ENCODE data around the gene FOXO1.

FOXO1 gene

DNA sequence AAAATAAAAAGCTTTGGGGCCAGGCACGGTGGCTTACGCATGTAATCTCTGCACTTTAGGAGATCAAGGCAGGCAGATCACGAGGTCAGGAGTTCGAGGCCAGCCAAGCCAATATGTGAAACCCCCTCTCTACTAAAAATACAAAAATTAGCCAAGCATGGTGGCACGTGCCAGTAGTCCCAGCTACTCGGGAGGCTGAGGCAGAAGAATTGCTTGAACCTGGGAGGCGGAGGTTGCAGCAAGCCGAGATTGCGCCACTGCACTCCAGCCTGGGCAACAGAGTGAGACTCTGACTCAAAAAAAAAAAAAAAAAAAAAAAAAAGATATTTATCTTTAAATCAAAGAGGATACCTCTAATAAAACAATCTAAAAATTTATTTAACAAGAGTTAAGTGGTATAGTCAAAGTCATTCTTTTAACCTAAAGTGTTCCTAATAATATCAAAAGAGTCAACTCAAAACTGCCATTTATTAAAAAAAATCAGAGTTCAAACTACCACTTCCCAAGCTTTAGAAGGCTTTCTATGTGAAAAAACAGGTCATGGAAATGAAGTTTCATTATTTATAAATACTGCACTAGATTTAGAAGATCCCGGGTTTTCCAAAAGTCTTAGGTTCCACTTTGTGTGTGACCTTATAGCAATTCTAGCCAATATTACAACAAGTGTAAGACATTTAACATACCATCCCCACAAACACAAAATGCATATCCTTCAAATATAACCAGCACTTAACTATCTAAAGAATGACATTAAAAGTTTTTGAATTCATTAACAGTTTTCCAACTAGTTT is 4.4 kb downstream of the FOXO1 start:
- H4K20me1 ChIP-seq (ENCODE audit: insufficient read depth, low read length) = no peaks in the 10 kb centered on the region
- ATAC-seq (ENCODE audit: insufficient read depth, low read depth) (no peak), DNase-seq (no peak)
- no peak overlapping the region for H3K9ac ChIP-seq (ENCODE audit: low read depth, low read length)
- H3K79me2 ChIP-seq (ENCODE audit: insufficient read depth, low read length) = 0 out of 2 replicates have a peak, but pooled peaks cover 3% of the 10 kb centered on the region
- no peak overlapping the region for H3K4me2 ChIP-seq (ENCODE audit: insufficient read depth, low read length)
- no peak overlapping the region for H3K27ac ChIP-seq (ENCODE audit: low read length)
- H3K4me1 ChIP-seq (ENCODE audit: insufficient read depth, low read length) = peaks cover 12% of the 10 kb centered on the region
- no peak for TF ChIP-seq EZH2 (IDR thresholded peaks at IDR 0.05; ENCODE audit: borderline replicate concordance, low read depth, low read length, severe bottlenecking)
- H3K36me3 ChIP-seq (ENCODE audit: insufficient read depth, low read length) = no peaks in the 10 kb centered on the region
- H3K4me3 ChIP-seq (ENCODE audit: low read depth in 1 of 2, low read length in 2 of 2) = no peak overlapping the region
- no peaks in the 10 kb centered on the region for H3K9me3 ChIP-seq (ENCODE audit: insufficient read depth, low read length, severe bottlenecking)
- peaks cover 1% of the 10 kb centered on the region for H3K27me3 ChIP-seq (ENCODE audit: insufficient read depth, low read length, poor library complexity)
- H2AFZ ChIP-seq (ENCODE audit: low read depth, low read length) = no peak overlapping the region

DNA sequence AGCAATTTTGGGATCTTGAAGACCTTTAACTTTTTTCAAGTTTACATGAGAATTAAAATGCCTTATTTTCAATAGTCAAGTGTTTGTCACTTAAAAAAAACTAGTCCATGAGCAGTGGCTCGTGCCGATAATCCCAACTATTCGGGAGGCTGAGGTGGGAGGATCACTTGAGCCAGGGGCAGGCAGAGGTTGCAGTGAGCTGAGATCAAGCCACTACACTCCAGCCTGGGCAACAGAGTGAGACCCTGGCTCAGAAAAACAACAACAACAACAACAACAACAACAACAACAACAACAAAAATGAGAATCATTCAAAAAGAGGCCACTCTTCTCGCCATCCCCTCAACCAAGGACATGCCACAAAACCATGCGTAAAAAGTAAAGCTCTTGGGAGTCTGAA is 5.7 kb downstream of the FOXO1 start:
- ATAC-seq (ENCODE audit: insufficient read depth, low read depth) = no peak
- H3K4me2 ChIP-seq (ENCODE audit: insufficient read depth, low read length) = no peak overlapping the region
- TF ChIP-seq EZH2 (IDR thresholded peaks at IDR 0.05; ENCODE audit: borderline replicate concordance, low read depth, low read length, severe bottlenecking) = no peak
- TF ChIP-seq, protein P1, sequence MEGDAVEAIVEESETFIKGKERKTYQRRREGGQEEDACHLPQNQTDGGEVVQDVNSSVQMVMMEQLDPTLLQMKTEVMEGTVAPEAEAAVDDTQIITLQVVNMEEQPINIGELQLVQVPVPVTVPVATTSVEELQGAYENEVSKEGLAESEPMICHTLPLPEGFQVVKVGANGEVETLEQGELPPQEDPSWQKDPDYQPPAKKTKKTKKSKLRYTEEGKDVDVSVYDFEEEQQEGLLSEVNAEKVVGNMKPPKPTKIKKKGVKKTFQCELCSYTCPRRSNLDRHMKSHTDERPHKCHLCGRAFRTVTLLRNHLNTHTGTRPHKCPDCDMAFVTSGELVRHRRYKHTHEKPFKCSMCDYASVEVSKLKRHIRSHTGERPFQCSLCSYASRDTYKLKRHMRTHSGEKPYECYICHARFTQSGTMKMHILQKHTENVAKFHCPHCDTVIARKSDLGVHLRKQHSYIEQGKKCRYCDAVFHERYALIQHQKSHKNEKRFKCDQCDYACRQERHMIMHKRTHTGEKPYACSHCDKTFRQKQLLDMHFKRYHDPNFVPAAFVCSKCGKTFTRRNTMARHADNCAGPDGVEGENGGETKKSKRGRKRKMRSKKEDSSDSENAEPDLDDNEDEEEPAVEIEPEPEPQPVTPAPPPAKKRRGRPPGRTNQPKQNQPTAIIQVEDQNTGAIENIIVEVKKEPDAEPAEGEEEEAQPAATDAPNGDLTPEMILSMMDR (IDR thresholded peaks at IDR 0.05; ENCODE audit: borderline replicate concordance, extremely low read depth, low read length, poor library complexity, severe bottlenecking) = no peak
- peaks cover 6% of the 10 kb centered on the region for H3K4me1 ChIP-seq (ENCODE audit: insufficient read depth, low read length)
- no peak for DNase-seq
- no peaks in the 10 kb centered on the region for H3K9me3 ChIP-seq (ENCODE audit: insufficient read depth, low read length, severe bottlenecking)
- H3K27me3 ChIP-seq (ENCODE audit: insufficient read depth, low read length, poor library complexity) = no peaks in the 10 kb centered on the region
- H2AFZ ChIP-seq (ENCODE audit: low read depth, low read length) = no peak overlapping the region
- no peaks in the 10 kb centered on the region for H3K36me3 ChIP-seq (ENCODE audit: insufficient read depth, low read length)
- 0 out of 2 replicates have a peak, but pooled peaks cover 3% of the 10 kb centered on the region for H3K79me2 ChIP-seq (ENCODE audit: insufficient read depth, low read length)
- H3K4me3 ChIP-seq (ENCODE audit: low read depth in 1 of 2, low read length in 2 of 2) = no peak overlapping the region
- H3K9ac ChIP-seq (ENCODE audit: low read depth, low read length) = no peak overlapping the region
- no peak overlapping the region for H3K27ac ChIP-seq (ENCODE audit: low read length)
- H4K20me1 ChIP-seq (ENCODE audit: insufficient read depth, low read length) = no peaks in the 10 kb centered on the region

DNA sequence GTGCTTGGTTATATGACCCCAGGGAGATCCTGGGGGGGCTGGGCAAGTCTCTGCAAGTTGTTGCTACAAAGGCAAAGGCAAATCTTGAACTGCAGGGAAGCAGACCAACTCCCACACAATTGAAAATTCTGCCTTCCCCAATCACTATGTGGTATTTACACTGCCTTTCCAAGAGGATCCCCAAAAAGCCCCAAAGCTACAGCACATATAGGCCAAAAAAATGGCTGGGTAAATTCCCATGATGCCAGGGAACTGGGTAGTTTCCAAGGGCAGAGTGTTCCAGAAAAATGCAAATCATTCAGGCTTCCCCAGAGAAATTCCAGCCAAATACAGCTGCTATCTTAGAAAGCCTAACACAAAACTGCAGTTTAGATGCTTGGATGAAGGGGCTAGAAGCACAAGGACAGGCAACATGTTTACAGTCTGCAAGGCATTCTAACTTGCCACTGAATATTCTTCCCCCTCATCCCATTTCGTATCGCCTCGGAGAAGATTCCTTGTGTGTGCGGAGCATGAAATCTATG is 6.2 kb downstream of the FOXO1 start:
- Histone ChIP-seq H2AFZ (ENCODE audit: low read depth, low read length) (no peak overlapping the region), H3K27ac (ENCODE audit: low read length) (no peak overlapping the region), H3K4me1 (ENCODE audit: insufficient read depth, low read length) (peaks cover 2% of the 10 kb centered on the region), H3K4me3 (ENCODE audit: low read depth in 1 of 2, low read length in 2 of 2) (no peak overlapping the region), H3K27me3 (ENCODE audit: insufficient read depth, low read length, poor library complexity) (no peaks in the 10 kb centered on the region), H3K4me2 (ENCODE audit: insufficient read depth, low read length) (no peak overlapping the region), H3K79me2 (ENCODE audit: insufficient read depth, low read length) (0 out of 2 replicates have a peak, but pooled peaks cover under 1% of the 10 kb centered on the region), H3K9me3 (ENCODE audit: insufficient read depth, low read length, severe bottlenecking) (no peaks in the 10 kb centered on the region), H4K20me1 (ENCODE audit: insufficient read depth, low read length) (no peaks in the 10 kb centered on the region), H3K36me3 (ENCODE audit: insufficient read depth, low read length) (no peaks in the 10 kb centered on the region), H3K9ac (ENCODE audit: low read depth, low read length) (no peak overlapping the region)
- no peak for TF ChIP-seq EZH2 (IDR thresholded peaks at IDR 0.05; ENCODE audit: borderline replicate concordance, low read depth, low read length, severe bottlenecking)
- TF ChIP-seq, protein P1 (IDR thresholded peaks at IDR 0.05; ENCODE audit: borderline replicate concordance, extremely low read depth, low read length, poor library complexity, severe bottlenecking) = no peak
- DNase-seq (no peak), ATAC-seq (ENCODE audit: insufficient read depth, low read depth) (no peak)

DNA sequence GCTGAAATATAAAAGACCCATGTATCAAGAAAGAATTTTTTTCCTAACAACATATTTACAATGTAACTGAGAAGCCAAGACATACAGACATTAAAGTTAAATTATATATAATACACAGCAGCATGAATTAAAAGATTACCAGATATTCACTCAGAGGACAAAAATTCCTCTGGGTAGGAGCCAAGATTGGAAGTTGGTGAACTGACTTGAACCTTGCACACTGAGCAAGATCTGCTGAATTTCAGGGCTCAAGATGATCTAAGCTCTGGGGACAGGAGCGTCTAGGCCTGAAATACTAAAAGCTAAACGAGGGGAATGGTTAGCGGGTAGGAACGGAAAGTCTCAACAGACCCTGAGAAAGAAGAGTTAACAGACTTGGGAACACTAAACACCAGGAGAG is 8.5 kb downstream of the FOXO1 start:
- H3K27ac ChIP-seq (ENCODE audit: low read length) = no peak overlapping the region

More for the DNA sequence above, 8.5 kb downstream of the FOXO1 start:
- Histone ChIP-seq H3K4me3 (ENCODE audit: low read depth in 1 of 2, low read length in 2 of 2) (no peak overlapping the region), H4K20me1 (ENCODE audit: insufficient read depth, low read length) (no peaks in the 10 kb centered on the region), H3K9ac (ENCODE audit: low read depth, low read length) (no peak overlapping the region), H3K4me2 (ENCODE audit: insufficient read depth, low read length) (no peak overlapping the region), H3K27me3 (ENCODE audit: insufficient read depth, low read length, poor library complexity) (no peaks in the 10 kb centered on the region), H3K36me3 (ENCODE audit: insufficient read depth, low read length) (no peaks in the 10 kb centered on the region), H3K4me1 (ENCODE audit: insufficient read depth, low read length) (no peaks in the 10 kb centered on the region), H3K79me2 (ENCODE audit: insufficient read depth, low read length) (no peaks in the 10 kb centered on the region), H2AFZ (ENCODE audit: low read depth, low read length) (no peak overlapping the region), H3K9me3 (ENCODE audit: insufficient read depth, low read length, severe bottlenecking) (no peaks in the 10 kb centered on the region)
- ATAC-seq (ENCODE audit: insufficient read depth, low read depth) = no peak
- TF ChIP-seq, protein P1 (IDR thresholded peaks at IDR 0.05; ENCODE audit: borderline replicate concordance, extremely low read depth, low read length, poor library complexity, severe bottlenecking) = no peak
- no peak for TF ChIP-seq EZH2 (IDR thresholded peaks at IDR 0.05; ENCODE audit: borderline replicate concordance, low read depth, low read length, severe bottlenecking)
- no peak for DNase-seq

Measured in DND-41 (cell line).